ENCODE results near the gene TUB.

DNA sequence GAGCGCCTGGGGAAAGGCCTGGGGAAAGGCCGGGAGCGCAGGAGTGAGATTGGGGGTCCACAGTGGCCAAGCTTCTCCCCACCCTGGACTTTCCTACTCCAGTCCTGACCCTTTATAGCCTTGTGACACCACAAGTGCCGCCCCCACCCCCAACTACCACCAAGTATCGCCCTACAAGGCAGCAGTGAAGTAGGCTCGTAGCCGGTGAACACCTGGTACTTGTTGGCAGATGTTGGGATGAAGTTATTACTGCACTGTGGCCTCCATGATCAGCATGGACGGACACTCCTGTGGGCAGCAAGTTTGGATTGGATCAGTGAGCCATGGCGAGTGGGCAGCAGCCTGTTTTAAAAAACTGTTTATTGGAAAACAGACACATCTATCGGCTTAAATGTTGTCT is 48.9 kb upstream of the TUB start:
- TF ChIP-seq, protein P1, sequence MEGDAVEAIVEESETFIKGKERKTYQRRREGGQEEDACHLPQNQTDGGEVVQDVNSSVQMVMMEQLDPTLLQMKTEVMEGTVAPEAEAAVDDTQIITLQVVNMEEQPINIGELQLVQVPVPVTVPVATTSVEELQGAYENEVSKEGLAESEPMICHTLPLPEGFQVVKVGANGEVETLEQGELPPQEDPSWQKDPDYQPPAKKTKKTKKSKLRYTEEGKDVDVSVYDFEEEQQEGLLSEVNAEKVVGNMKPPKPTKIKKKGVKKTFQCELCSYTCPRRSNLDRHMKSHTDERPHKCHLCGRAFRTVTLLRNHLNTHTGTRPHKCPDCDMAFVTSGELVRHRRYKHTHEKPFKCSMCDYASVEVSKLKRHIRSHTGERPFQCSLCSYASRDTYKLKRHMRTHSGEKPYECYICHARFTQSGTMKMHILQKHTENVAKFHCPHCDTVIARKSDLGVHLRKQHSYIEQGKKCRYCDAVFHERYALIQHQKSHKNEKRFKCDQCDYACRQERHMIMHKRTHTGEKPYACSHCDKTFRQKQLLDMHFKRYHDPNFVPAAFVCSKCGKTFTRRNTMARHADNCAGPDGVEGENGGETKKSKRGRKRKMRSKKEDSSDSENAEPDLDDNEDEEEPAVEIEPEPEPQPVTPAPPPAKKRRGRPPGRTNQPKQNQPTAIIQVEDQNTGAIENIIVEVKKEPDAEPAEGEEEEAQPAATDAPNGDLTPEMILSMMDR (conservative IDR thresholded peaks at IDR 0.05 in 1 of 2, IDR thresholded peaks at IDR 0.05 in 1 of 2; ENCODE audit: low read depth in 1 of 2, low read length in 2 of 2): no peak
- TF ChIP-seq EZH2 (IDR thresholded peaks at IDR 0.05; ENCODE audit: low read length, missing control alignments): no peak

Data from fibroblast of lung (primary cell).